HL-60 (cell line): Measurements from ENCODE around the gene TOGARAM2.

ENCODE experiments used
- DNase-seq, 2 experiments: peaks; one replicate each; pipeline ENCODE4 v3.0.0-alpha.2; 2010 to 2020; ENCODE audit warnings: low read depth in 1 of 2, low spot score in 1 of 2
- H3K27ac ChIP-seq: fragments of 250-450 bp; sonication (Bioruptor Pico); replicated peaks from 2 replicates; pipeline ENCODE4 v1.5.1; 2020; ENCODE audit warnings: mild to moderate bottlenecking, moderate library complexity
- H3K27me3 ChIP-seq: fragments of 250-450 bp; sonication (Bioruptor Pico); 2 replicates; pipeline ENCODE4 v1.5.1; 2021; ENCODE audit warnings: mild to moderate bottlenecking, moderate library complexity; ENCODE audit not compliant: insufficient read depth, poor library complexity, severe bottlenecking
- H3K4me3 ChIP-seq: replicated peaks from 2 replicates; pipeline ENCODE4 v1.5.1; 2011; ENCODE audit warnings: mild to moderate bottlenecking, control low read depth, low read length; ENCODE audit not compliant: insufficient read depth
- CTCF ChIP-seq: IDR thresholded peaks from one replicate; pipeline ENCODE4 v1.5.1; 2011; ENCODE audit warnings: low read length, control low read depth, inconsistent platforms; ENCODE audit not compliant: insufficient read depth
- GABPA ChIP-seq: IDR thresholded peaks from 2 replicates; pipeline ENCODE4 v1.6.1; 2012; ENCODE audit warnings: low read depth
- POLR2AphosphoS5 ChIP-seq: IDR thresholded peaks from 2 replicates; pipeline ENCODE4 v1.6.1; 2012; ENCODE audit warnings: low read depth
- REST ChIP-seq: IDR thresholded peaks from 2 replicates; pipeline ENCODE4 v1.6.1; 2012; ENCODE audit warnings: low read depth; ENCODE audit not compliant: insufficient replicate concordance
- SPI1 ChIP-seq: IDR thresholded peaks from 2 replicates; pipeline ENCODE4 v1.6.1; 2012; ENCODE audit warnings: low read depth, mild to moderate bottlenecking, borderline replicate concordance

Gene TOGARAM2

GRCh38 chr2:29047083-29047845 lies 66.2 kb downstream of the TOGARAM2 start:
- no peak overlapping the region for H3K4me3 ChIP-seq
- no peaks in the 10 kb centered on the region for H3K27me3 ChIP-seq
- no peak for DNase-seq
- H3K27ac ChIP-seq: no peak overlapping the region
- TF ChIP-seq GABPA (no peak), CTCF (no peak), POLR2AphosphoS5 (no peak), SPI1 (no peak), REST (no peak)

DNA sequence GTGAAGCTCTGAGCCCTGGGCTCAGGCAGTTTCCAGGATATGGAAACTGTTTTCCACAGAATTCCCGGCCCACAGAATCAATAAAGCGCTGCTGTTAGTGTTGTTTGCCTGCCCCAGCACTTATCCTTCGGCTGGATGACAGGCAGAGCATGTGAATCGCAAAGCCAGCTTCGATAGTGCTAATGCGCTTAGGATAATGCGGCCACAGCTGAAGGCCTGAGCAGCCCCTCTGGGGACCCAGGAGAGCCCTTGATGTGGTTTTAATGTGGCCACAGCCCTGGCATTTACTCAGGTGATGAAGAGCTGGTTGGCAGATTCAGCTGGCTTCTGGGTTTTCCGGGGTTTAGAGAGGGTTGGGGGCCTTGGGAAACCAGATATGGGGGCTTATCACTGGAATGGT lies 69.5 kb downstream of the TOGARAM2 start:
- TF ChIP-seq CTCF: no peak
- TF ChIP-seq GABPA: no peak
- TF ChIP-seq REST: no peak
- no peak for TF ChIP-seq POLR2AphosphoS5
- TF ChIP-seq SPI1: no peak
- DNase-seq: no peak
- no peaks in the 10 kb centered on the region for H3K27me3 ChIP-seq
- no peak overlapping the region for H3K4me3 ChIP-seq
- no peak overlapping the region for H3K27ac ChIP-seq

DNA sequence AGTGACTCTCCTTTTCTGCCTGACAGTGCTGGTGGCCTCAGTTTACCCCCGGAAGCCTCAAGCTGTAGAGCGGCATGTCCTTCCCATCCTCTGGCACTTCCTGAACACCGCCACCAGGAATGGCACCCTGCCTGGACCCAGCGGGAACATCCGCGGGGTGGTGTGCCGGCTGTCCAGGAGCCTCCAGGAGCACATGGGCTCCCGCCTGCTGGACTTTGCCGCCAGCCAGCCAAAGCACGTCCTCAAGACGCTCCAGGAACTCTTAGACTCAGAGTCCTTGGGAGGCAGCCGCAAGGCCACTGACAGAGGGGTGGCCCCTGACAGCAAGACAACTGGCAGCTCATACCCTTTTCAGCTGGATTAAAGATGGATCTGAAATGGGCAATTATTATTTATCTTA lies 70.6 kb downstream of the TOGARAM2 start:
- Histone ChIP-seq H3K27ac (no peak overlapping the region), H3K4me3 (no peak overlapping the region), H3K27me3 (no peaks in the 10 kb centered on the region)
- no peak for TF ChIP-seq REST
- TF ChIP-seq CTCF: no peak
- DNase-seq: no peak
